ENCODE measurements around the gene GRAMD2B. TPM values are rescaled to one million over a fixed set of nuclear protein-coding genes. Genes with fewer than 3 reads are reported as not detected.
A peak's percentile ranks its signal among the peaks of the same experiment; 100 is the strongest.
"Not testable (repeated sequence)": the region's sequence is repeated elsewhere in the genome, so short reads cannot be mapped to it uniquely, and the experiment has no call there.

The GRAMD2B gene
- total RNA-seq, 1 donor: 89.8 TPM

DNA sequence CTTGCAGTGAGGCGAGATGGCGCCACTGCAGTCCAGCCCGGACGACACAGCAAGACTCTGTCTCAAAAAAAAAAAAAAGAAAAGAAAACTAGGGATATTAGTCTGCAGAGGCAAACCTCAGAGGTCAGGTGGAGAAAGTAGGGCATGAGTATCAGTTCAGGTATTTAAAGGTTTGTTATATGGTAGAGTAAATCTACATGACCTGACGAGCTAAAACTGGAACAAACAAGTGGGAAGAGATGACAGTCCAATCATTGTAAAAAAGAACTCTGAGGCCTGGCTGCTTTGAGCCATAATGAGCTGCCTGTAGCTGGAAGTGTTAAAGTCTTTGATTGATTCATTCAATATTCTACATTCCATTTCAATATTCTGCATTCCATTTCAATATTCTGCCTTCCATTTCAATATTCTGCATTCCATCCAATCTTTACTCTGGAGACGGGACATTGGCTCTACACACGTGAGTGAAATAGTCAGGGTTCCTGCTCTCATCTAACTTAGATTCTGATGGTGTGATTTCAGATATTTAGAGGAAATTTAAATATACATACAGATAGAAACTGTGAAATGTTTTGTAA lies 28.9 kb upstream of the GRAMD2B start:
- no peaks in the 10 kb centered on the region for H3K36me3 ChIP-seq (ENCODE audit: insufficient read depth, low read length)
- H3K9me3 ChIP-seq (ENCODE audit: low read depth, low read length): no peaks in the 10 kb centered on the region
- DNase-seq (ENCODE audit: insufficient read length, low spot score, missing footprints): no peak
- no peak overlapping the region for H3K4me3 ChIP-seq (ENCODE audit: insufficient read depth, low read length)
- H3K4me2 ChIP-seq (ENCODE audit: insufficient read depth, low read length): peak overlapping the region; percentile 7
- no peaks in the 10 kb centered on the region for H4K20me1 ChIP-seq (ENCODE audit: insufficient read depth, low read length)
- peak overlapping the region; percentile 27 for H2AFZ ChIP-seq (ENCODE audit: low read length)
- H3K79me2 ChIP-seq (ENCODE audit: insufficient read depth, low read length): no peaks in the 10 kb centered on the region
- peaks cover 3% of the 10 kb centered on the region for H3K4me1 ChIP-seq (ENCODE audit: insufficient read depth, low read length)
- TF ChIP-seq, protein P1, sequence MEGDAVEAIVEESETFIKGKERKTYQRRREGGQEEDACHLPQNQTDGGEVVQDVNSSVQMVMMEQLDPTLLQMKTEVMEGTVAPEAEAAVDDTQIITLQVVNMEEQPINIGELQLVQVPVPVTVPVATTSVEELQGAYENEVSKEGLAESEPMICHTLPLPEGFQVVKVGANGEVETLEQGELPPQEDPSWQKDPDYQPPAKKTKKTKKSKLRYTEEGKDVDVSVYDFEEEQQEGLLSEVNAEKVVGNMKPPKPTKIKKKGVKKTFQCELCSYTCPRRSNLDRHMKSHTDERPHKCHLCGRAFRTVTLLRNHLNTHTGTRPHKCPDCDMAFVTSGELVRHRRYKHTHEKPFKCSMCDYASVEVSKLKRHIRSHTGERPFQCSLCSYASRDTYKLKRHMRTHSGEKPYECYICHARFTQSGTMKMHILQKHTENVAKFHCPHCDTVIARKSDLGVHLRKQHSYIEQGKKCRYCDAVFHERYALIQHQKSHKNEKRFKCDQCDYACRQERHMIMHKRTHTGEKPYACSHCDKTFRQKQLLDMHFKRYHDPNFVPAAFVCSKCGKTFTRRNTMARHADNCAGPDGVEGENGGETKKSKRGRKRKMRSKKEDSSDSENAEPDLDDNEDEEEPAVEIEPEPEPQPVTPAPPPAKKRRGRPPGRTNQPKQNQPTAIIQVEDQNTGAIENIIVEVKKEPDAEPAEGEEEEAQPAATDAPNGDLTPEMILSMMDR (IDR thresholded peaks at IDR 0.05; ENCODE audit: extremely low read depth, low read depth, low read length): no peak
- H3K27me3 ChIP-seq (ENCODE audit: insufficient read depth, low read length): no peaks in the 10 kb centered on the region
- peak overlapping the region; percentile 49 for H3K27ac ChIP-seq (ENCODE audit: low read depth, low read length)

DNA sequence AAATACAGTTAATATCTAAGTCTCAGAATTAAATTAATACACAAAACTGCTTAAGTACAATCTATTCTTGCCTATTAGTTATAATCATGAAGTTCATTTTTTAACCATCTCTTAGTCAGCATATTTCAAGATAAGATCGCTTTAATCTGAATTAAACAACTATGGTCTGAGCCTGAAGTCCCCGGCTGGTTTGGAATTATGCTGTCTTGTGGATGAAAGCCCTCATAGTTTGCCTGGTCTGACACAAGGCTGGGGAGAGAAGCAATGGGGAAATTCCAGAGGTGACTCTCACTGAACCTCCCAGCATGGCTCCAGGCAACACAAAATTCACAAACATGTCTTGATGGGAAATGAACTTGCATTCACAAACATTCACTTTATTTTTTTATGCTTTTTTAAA lies 28.0 kb upstream of the GRAMD2B start:
- Histone ChIP-seq H4K20me1 (ENCODE audit: insufficient read depth, low read length) (no peaks in the 10 kb centered on the region), H3K4me3 (ENCODE audit: insufficient read depth, low read length) (no peak overlapping the region), H2AFZ (ENCODE audit: low read length) (peak overlapping the region; percentile 54), H3K4me2 (ENCODE audit: insufficient read depth, low read length) (no peak overlapping the region), H3K36me3 (ENCODE audit: insufficient read depth, low read length) (no peaks in the 10 kb centered on the region), H3K9me3 (ENCODE audit: low read depth, low read length) (no peaks in the 10 kb centered on the region), H3K4me1 (ENCODE audit: insufficient read depth, low read length) (peaks cover 3% of the 10 kb centered on the region), H3K79me2 (ENCODE audit: insufficient read depth, low read length) (no peaks in the 10 kb centered on the region), H3K27ac (ENCODE audit: low read depth, low read length) (peak overlapping the region; percentile 49), H3K27me3 (ENCODE audit: insufficient read depth, low read length) (no peaks in the 10 kb centered on the region)
- TF ChIP-seq, protein P1 (IDR thresholded peaks at IDR 0.05; ENCODE audit: extremely low read depth, low read depth, low read length): no peak
- DNase-seq (ENCODE audit: insufficient read length, low spot score, missing footprints): no peak

DNA sequence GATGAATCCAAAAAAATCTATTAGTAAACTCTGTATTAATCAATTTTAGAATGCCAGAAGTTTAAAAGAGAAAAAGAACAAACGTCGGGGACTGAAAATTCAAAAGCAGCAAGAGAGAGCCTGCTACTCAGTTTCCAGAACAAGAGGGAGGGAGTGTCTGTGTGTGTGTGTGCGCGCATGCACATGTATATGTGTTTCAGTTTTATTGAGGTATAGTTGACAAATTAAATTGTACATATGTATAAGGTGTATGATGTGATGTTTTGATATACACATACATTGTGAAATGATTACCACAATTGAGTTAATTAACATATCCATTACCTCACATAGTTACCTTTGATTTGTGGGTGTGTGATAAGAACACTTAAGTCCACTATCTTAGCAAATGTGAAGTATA lies 27.6 kb upstream of the GRAMD2B start:
- no peak for DNase-seq (ENCODE audit: insufficient read length, low spot score, missing footprints)
- Histone ChIP-seq H3K79me2 (ENCODE audit: insufficient read depth, low read length) (no peaks in the 10 kb centered on the region), H3K27me3 (ENCODE audit: insufficient read depth, low read length) (no peaks in the 10 kb centered on the region), H3K9me3 (ENCODE audit: low read depth, low read length) (no peaks in the 10 kb centered on the region), H2AFZ (ENCODE audit: low read length) (no peak overlapping the region), H4K20me1 (ENCODE audit: insufficient read depth, low read length) (no peaks in the 10 kb centered on the region), H3K4me1 (ENCODE audit: insufficient read depth, low read length) (peaks cover 3% of the 10 kb centered on the region), H3K36me3 (ENCODE audit: insufficient read depth, low read length) (no peaks in the 10 kb centered on the region), H3K27ac (ENCODE audit: low read depth, low read length) (peak overlapping the region; percentile 49), H3K4me3 (ENCODE audit: insufficient read depth, low read length) (no peak overlapping the region), H3K4me2 (ENCODE audit: insufficient read depth, low read length) (no peak overlapping the region)
- TF ChIP-seq, protein P1 (IDR thresholded peaks at IDR 0.05; ENCODE audit: extremely low read depth, low read depth, low read length): no peak

DNA sequence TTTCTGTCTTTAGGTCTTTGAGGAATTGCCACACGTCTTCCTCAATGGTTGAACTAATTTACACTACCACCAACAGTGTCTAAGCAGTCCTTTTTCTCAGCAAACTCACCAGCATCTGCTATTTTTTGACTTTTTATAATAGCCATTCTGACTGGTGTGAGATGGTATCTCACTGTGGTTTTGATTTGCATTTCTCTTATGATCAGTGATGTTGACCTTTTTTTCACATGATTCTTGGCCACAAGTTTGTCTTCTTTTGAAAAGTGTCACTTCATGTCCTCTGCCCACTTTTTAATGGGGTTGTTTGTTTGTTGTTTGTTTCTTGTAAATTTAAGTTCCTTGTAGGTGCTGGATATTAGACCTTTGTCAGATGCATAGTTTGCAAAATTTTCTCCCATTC lies 26.5 kb upstream of the GRAMD2B start:
- H3K4me2 ChIP-seq (ENCODE audit: insufficient read depth, low read length); H3K27me3 ChIP-seq (ENCODE audit: insufficient read depth, low read length); DNase-seq (ENCODE audit: insufficient read length, low spot score, missing footprints); H3K36me3 ChIP-seq (ENCODE audit: insufficient read depth, low read length); H4K20me1 ChIP-seq (ENCODE audit: insufficient read depth, low read length); H3K4me3 ChIP-seq (ENCODE audit: insufficient read depth, low read length); H2AFZ ChIP-seq (ENCODE audit: low read length); H3K9me3 ChIP-seq (ENCODE audit: low read depth, low read length); H3K4me1 ChIP-seq (ENCODE audit: insufficient read depth, low read length); H3K27ac ChIP-seq (ENCODE audit: low read depth, low read length); H3K79me2 ChIP-seq (ENCODE audit: insufficient read depth, low read length): not testable (repeated sequence)

Data from osteoblast (primary cell).